ENCODE data around the gene PDC. TPM values are rescaled to one million over a fixed set of nuclear protein-coding genes. Genes with fewer than 3 reads are reported as not detected.
"Not testable (repeated sequence)": the region's sequence is repeated elsewhere in the genome, so short reads cannot be mapped to it uniquely, and the experiment has no call there.

PDC gene
- total RNA-seq, 1 donor from 2014 or later, result not detected

GRCh38 chr1:186404454-186405051 is 56.4 kb downstream of the PDC start:
- peak; percentile 79 for FAIRE-seq

DNA sequence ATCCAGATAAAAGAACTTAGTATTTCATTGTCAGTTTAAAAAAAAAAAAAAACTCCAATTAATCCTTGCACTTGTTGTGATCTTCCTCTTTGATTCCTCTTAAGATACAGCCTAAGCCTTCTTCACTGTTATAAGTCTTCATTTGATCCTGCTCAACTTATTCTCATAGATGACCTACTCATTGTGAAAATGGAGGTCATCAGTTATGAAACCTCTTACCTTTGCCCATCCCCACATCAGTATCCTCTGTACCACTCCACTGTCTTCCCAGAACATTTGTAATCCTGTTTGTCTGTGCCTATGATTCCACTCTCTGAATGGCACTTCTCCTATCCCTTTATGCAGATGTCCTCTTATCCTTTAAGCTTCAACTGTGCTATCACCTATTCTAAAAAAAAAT is 57.3 kb downstream of the PDC start:
- no peak for FAIRE-seq
- DNase-seq (ENCODE audit: low spot score in 2 of 2), result no peak

More at GRCh38 chr1:186404454-186405051, 56.4 kb downstream of the PDC start:
- peak; percentile 17 to 36 for DNase-seq (ENCODE audit: low spot score in 2 of 2)

GRCh38 chr1:186401446-186401845 is 59.5 kb downstream of the PDC start:
- DNase-seq (ENCODE audit: low spot score in 2 of 2); FAIRE-seq: not testable (repeated sequence)

Other genes with a start within 250 kb of the PDC start
- under 0.01 TPM for gene PRG4, start 164.8 kb downstream of the PDC start, total RNA-seq
- 82.7 TPM for gene TPR, start 85.9 kb downstream of the PDC start, total RNA-seq
- 64.4 TPM for gene ODR4, start 85.3 kb downstream of the PDC start, total RNA-seq
- 2.4 TPM for gene PTGS2, start 219.3 kb upstream of the PDC start, total RNA-seq

Data from frontal cortex (tissue), 4 donors.